Measurements from ENCODE around the gene NAV3.

Gene NAV3

DNA sequence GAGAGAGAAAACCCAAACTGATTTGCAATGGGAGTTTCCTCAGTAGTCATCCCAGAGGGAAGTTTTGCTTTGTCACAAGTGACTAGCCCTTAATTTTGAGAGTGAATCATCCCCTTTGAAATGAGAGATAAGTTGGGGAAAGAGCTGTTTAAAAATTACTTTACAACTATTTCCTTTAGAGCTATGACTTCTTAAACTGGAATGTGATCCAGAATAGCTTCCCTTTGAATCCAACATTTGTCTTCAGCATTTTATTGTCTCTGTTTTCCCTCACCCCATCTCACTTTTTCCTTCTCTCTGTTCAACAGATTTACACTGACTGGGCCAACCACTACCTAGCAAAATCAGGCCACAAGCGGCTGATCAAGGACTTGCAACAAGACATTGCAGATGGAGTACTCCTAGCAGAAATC lies 109.3 kb downstream of the NAV3 start:
- DNase-seq, result no peak

DNA sequence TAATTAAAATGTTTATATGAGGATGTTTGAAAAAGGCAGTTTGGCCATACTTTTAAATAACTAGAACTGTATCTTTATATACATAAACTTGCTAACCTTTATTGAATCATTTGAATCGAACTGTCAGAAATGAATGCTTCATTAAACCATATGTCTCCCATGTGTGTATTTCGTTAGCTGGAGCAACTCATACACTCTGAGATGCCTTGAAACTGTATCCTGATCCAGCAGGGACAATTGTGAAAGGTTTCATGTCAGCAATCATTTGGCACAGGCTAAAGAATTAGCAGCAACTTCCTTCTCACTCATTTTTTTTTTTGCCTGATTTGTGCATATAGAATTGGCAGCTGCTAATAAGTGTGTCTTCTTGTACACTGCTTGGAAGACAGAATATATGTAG lies 109.9 kb downstream of the NAV3 start:
- no peak for DNase-seq

DNA sequence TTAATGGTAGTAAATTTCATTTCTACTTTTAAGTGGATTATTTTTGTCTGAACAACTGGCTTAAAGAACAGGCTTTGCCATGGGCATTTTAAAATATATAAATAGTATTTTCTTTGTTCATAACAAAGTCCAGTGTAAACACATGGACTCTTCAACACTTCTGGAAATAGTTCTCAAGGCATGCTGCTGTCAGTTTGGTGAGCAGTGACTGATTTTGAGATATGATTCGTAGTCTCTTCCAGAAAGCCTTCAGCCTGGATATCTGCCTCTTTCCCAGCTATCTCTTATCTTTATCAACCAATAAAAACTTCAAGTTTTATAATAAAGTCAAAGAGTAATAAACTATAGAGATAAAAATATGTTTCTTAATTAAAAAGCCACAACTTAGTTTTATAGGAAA lies 110.7 kb downstream of the NAV3 start:
- no peak for DNase-seq

DNA sequence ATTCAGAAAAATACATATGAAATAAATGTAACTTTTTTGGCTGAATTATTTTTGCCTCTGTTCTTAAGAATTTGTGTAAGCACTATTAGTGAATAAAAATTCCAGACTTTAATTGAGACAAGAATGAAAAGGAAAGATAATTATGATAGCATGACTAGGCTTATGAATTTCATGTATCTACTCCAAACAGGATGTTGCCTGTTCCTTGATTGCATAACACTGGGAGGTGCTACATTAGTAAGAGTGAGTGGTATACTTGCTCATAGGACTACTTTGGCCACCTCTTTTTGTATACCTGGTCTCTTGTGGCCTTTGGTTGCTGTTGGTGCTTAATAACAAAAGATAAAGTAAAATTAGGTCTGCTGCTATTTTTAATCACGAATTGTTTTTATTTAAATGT lies 112.8 kb downstream of the NAV3 start:
- no peak for DNase-seq

DNA sequence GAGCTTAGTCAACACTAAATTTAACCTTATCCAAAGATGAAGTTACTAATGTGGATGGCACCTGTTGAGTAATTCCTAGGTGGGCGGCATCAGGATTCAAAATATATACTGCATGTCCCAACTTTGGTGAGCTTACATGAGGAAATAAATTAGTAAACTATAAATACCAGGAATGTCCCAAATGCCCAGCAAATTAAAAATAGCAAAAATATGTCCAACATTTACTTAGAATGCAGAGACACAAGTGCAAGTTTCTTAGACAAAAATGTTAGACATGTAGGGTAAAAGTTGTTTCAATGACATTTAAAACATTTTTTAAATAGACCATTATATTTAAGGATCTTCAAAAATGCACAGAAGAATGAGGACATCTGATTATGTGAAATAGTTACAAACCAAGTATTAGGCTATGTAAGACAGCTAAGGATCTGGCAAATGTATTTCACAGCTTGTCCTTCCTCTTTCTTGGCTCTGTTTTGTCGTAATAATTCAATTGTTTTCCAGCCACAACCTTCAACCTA lies 115.9 kb downstream of the NAV3 start:
- no peak for DNase-seq

GRCh38 chr12:77947330-77947729 lies 116.6 kb downstream of the NAV3 start:
- DNase-seq, result no peak

- no peak for DNase-seq
Measured at GRCh38 chr12:77947746-77948145, 117.1 kb downstream of the NAV3 start.

GRCh38 chr12:77949943-77950342 lies 119.2 kb downstream of the NAV3 start:
- no peak for DNase-seq

GRCh38 chr12:77953528-77954205 lies 123.0 kb downstream of the NAV3 start:
- no peak for DNase-seq

- DNase-seq, result no peak
Measured at GRCh38 chr12:77954206-77954555, 123.5 kb downstream of the NAV3 start.

DNA sequence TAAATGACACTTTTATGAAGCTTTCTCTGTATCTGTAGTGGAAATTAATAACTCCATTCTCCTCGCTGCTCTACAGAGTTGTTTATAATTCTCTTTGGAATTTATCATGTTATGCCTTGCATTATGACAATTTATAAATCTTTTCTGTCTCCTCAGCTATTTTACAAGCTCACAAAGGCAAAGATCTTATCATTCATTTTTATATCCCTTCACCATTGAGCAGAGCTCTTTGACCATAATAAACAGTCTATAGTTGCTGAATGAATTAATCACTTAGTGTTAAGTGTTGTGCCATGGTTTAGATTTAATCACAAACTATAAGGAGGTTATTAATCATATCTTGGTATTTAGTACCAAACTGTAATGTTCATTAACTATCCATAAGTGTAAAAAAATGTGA lies 126.4 kb downstream of the NAV3 start:
- DNase-seq, result no peak

- no peak for DNase-seq
Measured at GRCh38 chr12:77963576-77964178, 133.0 kb downstream of the NAV3 start.

GRCh38 chr12:77965790-77966189 lies 135.1 kb downstream of the NAV3 start:
- DNase-seq, result no peak

GRCh38 chr12:77968021-77968420 lies 137.3 kb downstream of the NAV3 start:
- DNase-seq, result no peak

DNA sequence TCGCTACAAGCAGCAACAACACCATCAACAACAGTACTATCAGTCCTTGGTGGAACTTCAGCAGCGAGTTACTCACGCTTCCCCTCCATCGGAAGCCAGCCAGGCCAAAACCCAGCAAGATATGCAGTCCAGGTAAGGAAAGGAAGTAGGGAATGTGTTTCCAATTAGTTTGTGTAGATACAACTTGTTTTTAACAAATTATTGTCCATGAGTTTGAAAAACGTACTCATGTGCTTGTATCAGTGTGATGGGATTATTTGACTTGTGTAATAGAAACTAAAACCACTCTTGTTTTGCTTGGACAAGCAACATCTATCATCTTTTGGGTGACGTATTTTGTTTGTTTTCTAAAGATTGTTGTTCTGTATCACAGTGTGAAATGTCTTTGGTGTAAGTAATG lies 137.9 kb downstream of the NAV3 start:
- DNase-seq, result no peak

GRCh38 chr12:77973579-77973978 lies 142.9 kb downstream of the NAV3 start:
- DNase-seq, result no peak

- DNase-seq, result no peak
Measured at GRCh38 chr12:77974645-77975044, 144.0 kb downstream of the NAV3 start.

DNA sequence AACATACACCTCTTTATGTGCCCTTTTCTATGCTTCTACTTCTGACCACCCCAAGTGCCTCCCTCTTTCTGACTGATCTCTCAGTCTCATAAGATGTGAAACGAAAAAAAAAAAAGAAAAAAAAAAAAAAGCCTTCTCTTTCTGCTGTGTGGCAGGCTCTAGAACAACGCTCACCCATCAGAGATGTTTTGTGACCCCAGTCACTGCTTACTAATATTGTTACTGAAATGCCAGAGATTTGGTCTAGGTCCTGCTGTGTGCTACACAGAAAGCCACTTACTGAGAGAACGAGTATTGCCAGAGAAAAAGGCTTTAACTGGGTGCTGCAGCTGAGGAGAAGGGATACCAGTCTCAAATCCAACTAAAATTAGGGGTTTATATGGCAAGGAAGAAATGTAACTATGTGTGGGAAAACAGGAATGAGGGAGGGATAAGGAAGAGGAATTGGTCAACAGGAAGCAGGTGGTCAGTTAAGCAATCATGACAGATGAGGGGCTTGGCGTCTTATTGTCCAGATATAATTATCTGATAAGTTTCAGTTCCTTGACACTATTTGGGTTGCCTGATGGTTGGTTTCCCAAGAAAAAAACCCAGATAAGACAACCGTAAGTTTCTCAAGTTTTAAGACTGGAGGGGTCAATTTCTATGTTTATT lies 149.0 kb downstream of the NAV3 start:
- no peak for DNase-seq

DNA sequence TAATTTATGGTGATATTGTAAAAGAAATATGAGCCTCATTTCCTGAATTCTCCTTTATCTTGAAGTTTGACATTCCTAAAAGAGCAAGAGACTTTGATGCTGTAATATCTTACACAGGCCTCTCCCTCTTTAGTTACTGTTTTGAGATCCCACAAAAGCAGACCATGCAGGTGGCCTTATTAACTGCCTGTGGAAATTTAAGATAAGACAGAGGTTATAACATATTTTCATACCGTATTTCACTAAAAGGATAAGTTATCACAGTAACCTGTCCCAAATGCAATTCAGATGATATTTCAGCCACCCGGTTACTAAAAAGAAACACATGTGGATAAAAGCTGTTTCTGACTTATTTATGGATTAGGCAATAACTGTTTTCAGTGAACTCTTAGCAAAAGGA lies 150.1 kb downstream of the NAV3 start:
- no peak for DNase-seq

GRCh38 chr12:77983859-77984258 lies 153.2 kb downstream of the NAV3 start:
- no peak for DNase-seq

DNA sequence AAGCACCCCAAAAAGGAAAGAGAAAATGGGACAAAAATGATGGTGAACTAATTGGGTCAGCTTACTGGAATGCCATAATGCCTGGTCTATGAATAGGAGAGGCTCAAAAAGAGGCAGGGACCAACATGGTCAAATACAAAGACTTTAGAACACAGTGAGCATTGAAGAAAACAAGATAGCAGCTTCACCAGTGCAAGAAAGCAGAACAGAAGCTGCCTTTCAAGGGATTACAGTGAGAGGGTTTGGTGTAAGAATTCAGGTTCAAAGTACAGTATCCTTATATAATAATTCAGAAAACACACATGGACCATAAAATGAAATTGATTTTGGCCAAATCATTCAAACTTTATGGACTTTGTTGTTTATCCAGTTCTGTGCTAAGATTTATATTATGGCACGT lies 162.1 kb downstream of the NAV3 start:
- DNase-seq, result no peak

DNA sequence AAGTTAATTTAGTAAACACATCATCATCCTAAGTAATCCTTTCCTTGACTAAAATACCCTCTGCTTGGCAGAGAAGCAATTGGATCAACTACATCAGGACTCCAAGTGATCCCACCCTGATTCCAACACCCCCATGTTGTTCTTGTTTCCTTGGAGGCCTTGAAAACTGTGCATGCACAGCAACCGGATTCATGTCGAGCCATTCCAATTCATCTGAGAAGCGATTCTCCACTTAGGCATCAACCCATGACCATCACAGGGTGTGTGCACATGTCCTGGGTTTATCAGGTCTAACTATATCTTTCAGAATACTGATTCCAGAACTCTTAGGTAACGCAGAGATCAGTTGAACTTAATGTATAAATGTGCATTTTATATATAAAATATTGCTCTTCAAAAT lies 163.0 kb downstream of the NAV3 start:
- DNase-seq, result no peak

- no peak for DNase-seq
Measured at GRCh38 chr12:77995436-77996167, 164.9 kb downstream of the NAV3 start.

DNA sequence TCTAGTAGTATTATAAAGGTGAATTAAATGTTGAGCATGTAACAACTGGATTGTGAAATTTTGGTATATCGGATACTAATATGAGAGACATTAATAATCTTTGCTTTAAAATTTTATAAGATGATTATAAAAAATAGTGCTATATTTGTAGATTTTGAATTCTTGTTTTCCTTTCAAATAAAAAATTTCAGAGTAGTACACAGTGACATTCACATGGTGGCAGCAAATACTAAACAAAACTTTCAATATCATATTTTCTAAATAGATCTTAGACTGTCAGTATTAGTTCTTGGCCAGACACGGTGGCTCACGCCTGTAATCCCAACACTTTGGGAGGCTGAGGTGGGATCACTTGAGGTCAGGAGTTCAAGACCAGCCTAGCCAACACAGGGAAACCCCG lies 166.0 kb downstream of the NAV3 start:
- DNase-seq, result no peak

Measured in activated CD4-positive, alpha-beta T cell treated with anti-CD3 and anti-CD28 coated beads, Interleukin-2, amount 50 U/mL, for 1 hour (primary cell).